SK-N-SH treated with all-trans-retinoic acid at 6 μM for 48 hours (cell line): Measurements from ENCODE around the gene LIN9.

Experiments used
- ATAC-seq: fragments of 200-7000 bp; cut with Tn5 transposase; 3 replicates; pipeline ENCODE4 v1.9.1; 2020; ENCODE audit warnings: mild to moderate bottlenecking, moderate library complexity
- ARNTL ChIP-seq: fragments of 450-650 bp; formaldehyde crosslinking; IDR thresholded peaks from 2 replicates; pipeline ENCODE4 v1.5.0; 2020; ENCODE audit warnings: low read depth, mild to moderate bottlenecking, moderate library complexity, borderline replicate concordance
- BACH2 ChIP-seq: fragments of 250-450 bp; sonication (Bioruptor Pico); IDR thresholded peaks from 2 replicates; pipeline ENCODE4 v1.9.0; 2021; ENCODE audit warnings: mild to moderate bottlenecking, borderline replicate concordance
- CSDC2 ChIP-seq: fragments of 250-450 bp; sonication (Bioruptor Pico); IDR thresholded peaks from 2 replicates; pipeline ENCODE4 v1.5.0; 2020; ENCODE audit warnings: mild to moderate bottlenecking, moderate library complexity
- CSRNP3 ChIP-seq: fragments of 250-450 bp; sonication (Bioruptor Pico); IDR thresholded peaks from 2 replicates; pipeline ENCODE4 v1.5.1; 2021; ENCODE audit warnings: mild to moderate bottlenecking, moderate library complexity
- ESRRG ChIP-seq: fragments of 250-450 bp; sonication (Bioruptor Pico); IDR thresholded peaks from 2 replicates; pipeline ENCODE4 v1.6.1; 2021; ENCODE audit warnings: mild to moderate bottlenecking
- GLIS3 ChIP-seq: fragments of 250-450 bp; sonication (Bioruptor Pico); IDR thresholded peaks from 2 replicates; pipeline ENCODE4 v1.5.0; 2020; ENCODE audit warnings: mild to moderate bottlenecking, moderate library complexity
- ISL1 ChIP-seq: fragments of 250-450 bp; sonication (Bioruptor Pico); IDR thresholded peaks from 2 replicates; pipeline ENCODE4 v2.1.2; 2022; ENCODE audit warnings: mild to moderate bottlenecking, moderate library complexity
- OSR1 ChIP-seq: fragments of 250-450 bp; sonication (Bioruptor Pico); IDR thresholded peaks from 2 replicates; pipeline ENCODE4 v1.8.0; 2022; ENCODE audit warnings: moderate library complexity, mild to moderate bottlenecking, inconsistent platforms
- PATZ1 ChIP-seq: fragments of 250-450 bp; sonication (Bioruptor Pico); IDR thresholded peaks from 2 replicates; pipeline ENCODE4 v1.8.0; 2020; ENCODE audit warnings: mild to moderate bottlenecking, moderate library complexity, borderline replicate concordance
- PPARA ChIP-seq: fragments of 250-450 bp; sonication (Bioruptor Pico); IDR thresholded peaks from 2 replicates; pipeline ENCODE4 v1.5.0; 2020; ENCODE audit warnings: mild to moderate bottlenecking, borderline replicate concordance
- SNAI2 ChIP-seq: fragments of 250-450 bp; sonication (Bioruptor Pico); IDR thresholded peaks from 2 replicates; pipeline ENCODE4 v1.5.0; 2020; ENCODE audit warnings: mild to moderate bottlenecking, moderate library complexity
- TCF4 ChIP-seq: fragments of 250-450 bp; sonication (Bioruptor Pico); IDR thresholded peaks from 2 replicates; pipeline ENCODE4 v1.8.0; 2021; ENCODE audit warnings: mild to moderate bottlenecking, moderate library complexity, borderline replicate concordance
- TOX ChIP-seq: fragments of 250-450 bp; sonication (Bioruptor Pico); IDR thresholded peaks from 2 replicates; pipeline ENCODE4 v1.8.0; 2021; ENCODE audit warnings: mild to moderate bottlenecking, moderate library complexity, borderline replicate concordance
- TSHZ2 ChIP-seq: fragments of 250-450 bp; sonication (Bioruptor Pico); IDR thresholded peaks from 2 replicates; pipeline ENCODE4 v1.5.0; 2020; ENCODE audit warnings: mild to moderate bottlenecking, moderate library complexity
- ZC3H10 ChIP-seq: fragments of 250-450 bp; sonication (Bioruptor Pico); IDR thresholded peaks from 2 replicates; pipeline ENCODE4 v1.5.1; 2021; ENCODE audit warnings: mild to moderate bottlenecking, moderate library complexity
- ZFP3 ChIP-seq: fragments of 250-450 bp; sonication (Bioruptor Pico); IDR thresholded peaks from 2 replicates; pipeline ENCODE4 v1.5.0; 2020; ENCODE audit warnings: mild to moderate bottlenecking, moderate library complexity
- ZNF565 ChIP-seq: fragments of 450-650 bp; formaldehyde crosslinking; conservative IDR thresholded peaks from 2 replicates; pipeline ENCODE4 v1.5.0; 2020; ENCODE audit warnings: low read depth, mild to moderate bottlenecking, moderate library complexity
- TF ChIP-seq, protein P1 (sequence below): fragments of 250-450 bp; sonication (Bioruptor Pico); IDR thresholded peaks from 2 replicates; pipeline ENCODE4 v1.8.0; 2021; ENCODE audit warnings: low read depth, mild to moderate bottlenecking, moderate library complexity, borderline replicate concordance
- TF ChIP-seq, protein P2 (sequence below): fragments of 250-450 bp; sonication (Bioruptor Pico); IDR thresholded peaks from 2 replicates; pipeline ENCODE4 v1.5.1; 2020; ENCODE audit warnings: low read depth, mild to moderate bottlenecking, moderate library complexity

Gene LIN9

DNA sequence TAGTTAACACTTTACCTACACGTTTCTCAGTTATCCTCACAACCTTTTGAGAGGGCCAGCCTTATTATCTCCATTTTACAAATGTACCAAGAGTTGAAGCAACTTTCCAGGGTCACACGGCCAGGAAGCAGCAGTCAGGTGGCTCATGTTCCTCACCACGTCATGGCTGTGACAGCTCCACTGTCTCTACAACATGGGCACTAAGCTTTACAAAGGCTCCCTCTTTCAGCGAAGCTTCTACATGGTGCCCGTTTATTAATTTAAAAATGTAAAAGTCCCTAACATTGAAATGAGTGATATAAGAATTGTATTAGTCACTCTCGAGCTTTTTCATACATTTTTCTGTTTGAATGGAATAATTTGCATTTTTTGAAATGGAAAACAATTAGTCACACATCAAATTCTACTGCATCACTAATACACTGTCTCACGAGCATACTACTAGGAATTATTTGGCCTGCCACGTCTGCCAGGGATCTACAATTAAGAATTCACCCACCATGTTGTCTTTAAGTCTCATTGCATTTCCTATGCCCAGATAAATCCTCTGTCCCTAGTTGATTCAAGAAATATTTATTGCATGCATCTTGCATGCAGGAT is 28.4 kb upstream of the LIN9 start:
- no peak for ATAC-seq
- no peak for TF ChIP-seq ARNTL
- TF ChIP-seq, protein P1, sequence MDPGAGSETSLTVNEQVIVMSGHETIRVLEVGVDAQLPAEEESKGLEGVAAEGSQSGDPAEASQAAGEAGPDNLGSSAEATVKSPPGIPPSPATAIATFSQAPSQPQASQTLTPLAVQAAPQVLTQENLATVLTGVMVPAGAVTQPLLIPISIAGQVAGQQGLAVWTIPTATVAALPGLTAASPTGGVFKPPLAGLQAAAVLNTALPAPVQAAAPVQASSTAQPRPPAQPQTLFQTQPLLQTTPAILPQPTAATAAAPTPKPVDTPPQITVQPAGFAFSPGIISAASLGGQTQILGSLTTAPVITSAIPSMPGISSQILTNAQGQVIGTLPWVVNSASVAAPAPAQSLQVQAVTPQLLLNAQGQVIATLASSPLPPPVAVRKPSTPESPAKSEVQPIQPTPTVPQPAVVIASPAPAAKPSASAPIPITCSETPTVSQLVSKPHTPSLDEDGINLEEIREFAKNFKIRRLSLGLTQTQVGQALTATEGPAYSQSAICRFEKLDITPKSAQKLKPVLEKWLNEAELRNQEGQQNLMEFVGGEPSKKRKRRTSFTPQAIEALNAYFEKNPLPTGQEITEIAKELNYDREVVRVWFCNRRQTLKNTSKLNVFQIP: no peak
- no peak for TF ChIP-seq ZFP3

DNA sequence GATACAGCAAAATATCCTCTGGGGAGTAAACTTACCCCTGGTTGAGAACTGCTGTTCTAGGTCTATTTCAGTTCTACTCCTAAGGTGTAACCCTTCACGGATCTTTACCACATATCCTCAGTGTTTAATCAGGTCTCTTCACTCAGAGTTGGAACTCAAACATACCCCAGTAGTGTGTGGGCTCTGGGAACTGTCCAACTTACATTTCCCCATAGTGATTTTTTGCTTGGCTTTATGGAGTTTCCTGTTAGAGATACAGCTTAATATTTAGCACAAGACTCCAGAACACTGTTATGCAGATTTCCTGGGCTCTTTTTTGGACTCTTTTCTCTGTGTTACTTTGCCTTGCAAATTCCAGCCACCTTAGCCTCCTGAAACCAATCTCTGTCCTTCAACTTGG is 26.7 kb upstream of the LIN9 start:
- TF ChIP-seq PPARA (CRISPR knock-in tag) (no peak), BACH2 (CRISPR knock-in tag) (no peak), PATZ1 (CRISPR knock-in tag) (no peak)
- no peak for ATAC-seq

DNA sequence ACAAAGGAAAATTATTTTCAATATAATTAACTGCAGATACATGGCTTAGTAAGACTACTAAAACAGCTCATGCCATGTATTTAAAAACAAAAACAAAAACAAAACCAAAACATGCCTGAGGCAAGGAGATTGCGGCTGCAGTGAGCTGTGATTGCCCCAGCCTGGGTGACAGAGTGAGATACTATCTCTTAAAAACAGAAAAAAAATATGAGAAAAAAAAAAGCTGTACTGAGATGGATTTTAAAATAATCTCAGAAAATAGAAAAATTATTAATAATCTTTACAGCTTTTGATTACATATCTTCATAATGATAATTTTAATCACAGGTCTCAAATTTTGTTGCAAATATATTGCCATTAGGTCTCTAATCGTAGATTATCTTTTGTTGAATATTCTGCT is 24.0 kb upstream of the LIN9 start:
- TF ChIP-seq CSRNP3 (CRISPR knock-in tag) (no peak), TCF4 (CRISPR knock-in tag) (no peak), ESRRG (CRISPR knock-in tag) (no peak), ISL1 (CRISPR knock-in tag) (no peak), OSR1 (no peak), TOX (CRISPR knock-in tag) (no peak), GLIS3 (CRISPR knock-in tag) (no peak), PATZ1 (CRISPR knock-in tag) (no peak), ZNF565 (no peak), TSHZ2 (CRISPR knock-in tag) (no peak), ARNTL (no peak), PPARA (CRISPR knock-in tag) (no peak), ZC3H10 (CRISPR knock-in tag) (no peak)
- TF ChIP-seq, protein P1: no peak
- ATAC-seq: peak; percentile 45; the same call in 2 of the 3 replicates

- no peak for TF ChIP-seq SNAI2 (CRISPR knock-in tag)
- TF ChIP-seq ESRRG (CRISPR knock-in tag): no peak
- TF ChIP-seq CSDC2 (CRISPR knock-in tag): no peak
- TF ChIP-seq CSRNP3 (CRISPR knock-in tag): no peak
- no peak for TF ChIP-seq TOX (CRISPR knock-in tag)
- no peak for TF ChIP-seq OSR1
- TF ChIP-seq ISL1 (CRISPR knock-in tag): no peak
- no peak for TF ChIP-seq GLIS3 (CRISPR knock-in tag)
- TF ChIP-seq, protein P2, sequence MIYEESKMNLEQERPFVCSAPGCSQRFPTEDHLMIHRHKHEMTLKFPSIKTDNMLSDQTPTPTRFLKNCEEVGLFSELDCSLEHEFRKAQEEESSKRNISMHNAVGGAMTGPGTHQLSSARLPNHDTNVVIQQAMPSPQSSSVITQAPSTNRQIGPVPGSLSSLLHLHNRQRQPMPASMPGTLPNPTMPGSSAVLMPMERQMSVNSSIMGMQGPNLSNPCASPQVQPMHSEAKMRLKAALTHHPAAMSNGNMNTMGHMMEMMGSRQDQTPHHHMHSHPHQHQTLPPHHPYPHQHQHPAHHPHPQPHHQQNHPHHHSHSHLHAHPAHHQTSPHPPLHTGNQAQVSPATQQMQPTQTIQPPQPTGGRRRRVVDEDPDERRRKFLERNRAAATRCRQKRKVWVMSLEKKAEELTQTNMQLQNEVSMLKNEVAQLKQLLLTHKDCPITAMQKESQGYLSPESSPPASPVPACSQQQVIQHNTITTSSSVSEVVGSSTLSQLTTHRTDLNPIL (CRISPR knock-in tag): no peak
- no peak for ATAC-seq
Measured at GRCh38 chr1:226329237-226329636, 20.3 kb upstream of the LIN9 start.
